Erythroblast (primary cell): ENCODE measurements around the gene WDR53.

Experiments used
- GATA1 ChIP-seq: IDR thresholded peaks from 2 replicates; pipeline ENCODE4 v1.6.1; 2011; ENCODE audit warnings: low read depth, mild to moderate bottlenecking, control low read depth, low read length, moderate library complexity
- POLR2A ChIP-seq: IDR thresholded peaks from 2 replicates; pipeline ENCODE4 v1.6.1; 2011; ENCODE audit warnings: mild to moderate bottlenecking, low read length

- TF ChIP-seq POLR2A (no peak), GATA1 (no peak)
These were observed 8.5 kb downstream of the WDR53 start for GRCh38 chr3:196559826-196560225.
